HG03342 (cell line): ENCODE results near the gene TSACC.
"Not testable (repeated sequence)": the region's sequence is repeated elsewhere in the genome, so short reads cannot be mapped to it uniquely, and the experiment has no call there.

Experiments
- ATAC-seq: cut with Tn5 transposase; IDR thresholded peaks from one replicate; pipeline ENCODE4 v1.9.1; 2021; ENCODE audit warnings: mild to moderate bottlenecking, moderate library complexity; ENCODE audit not compliant: unreplicated experiment

Gene TSACC

GRCh38 chr1:156338180-156338976 lies at the start of gene TSACC, which contains the start of gene CCT3:
TSS of gene TSACC (plus strand) at chr1:156338526. CDS start at chr1:156339758, 1,232 bp downstream.
TSS of gene CCT3 (minus strand) at chr1:156338292. CDS start at chr1:156338184, 108 bp downstream.
- peak; percentile 87 for ATAC-seq

GRCh38 chr1:156289857-156290256 lies 48.5 kb upstream of the TSACC start:
- ATAC-seq, result no peak

DNA sequence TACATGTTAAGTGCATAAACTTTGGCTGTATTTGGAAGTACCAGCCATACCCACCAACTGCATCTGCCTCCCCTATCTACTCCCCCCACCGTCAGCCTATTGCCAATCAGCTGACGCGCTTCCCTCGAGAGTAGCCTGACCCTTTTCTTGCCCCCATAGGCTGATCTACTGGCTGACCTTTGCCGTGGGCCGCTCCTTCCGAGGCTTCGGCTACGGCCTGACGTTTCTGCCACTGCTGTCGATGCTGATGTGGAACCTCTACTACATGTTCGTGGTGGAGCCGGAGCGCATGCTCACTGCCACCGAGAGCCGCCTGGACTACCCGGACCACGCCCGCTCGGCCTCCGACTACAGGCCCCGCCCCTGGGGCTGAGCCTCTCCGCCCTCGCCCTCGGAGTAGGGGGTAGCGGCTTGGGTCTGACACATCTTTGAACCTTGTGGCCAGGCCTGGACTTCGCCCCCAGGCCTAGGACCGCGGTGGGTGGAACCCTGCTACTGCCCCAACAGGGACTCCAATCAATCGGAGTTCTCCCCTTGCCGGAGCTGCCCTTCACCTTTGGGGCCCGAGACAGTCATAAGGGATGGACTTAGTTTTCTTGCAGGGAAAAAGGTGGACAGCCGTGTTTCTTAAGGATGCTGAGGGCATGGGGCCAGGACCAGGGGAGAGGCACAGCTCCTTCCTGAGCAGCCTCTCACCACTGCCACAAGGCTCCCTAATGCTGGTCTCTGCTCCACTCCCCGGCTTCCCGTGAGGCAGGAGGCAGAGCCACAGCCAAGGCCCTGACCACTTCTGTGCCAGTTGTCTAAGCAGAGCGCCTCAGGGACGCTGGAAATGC lies 46.9 kb upstream of the TSACC start:
- no peak for ATAC-seq

DNA sequence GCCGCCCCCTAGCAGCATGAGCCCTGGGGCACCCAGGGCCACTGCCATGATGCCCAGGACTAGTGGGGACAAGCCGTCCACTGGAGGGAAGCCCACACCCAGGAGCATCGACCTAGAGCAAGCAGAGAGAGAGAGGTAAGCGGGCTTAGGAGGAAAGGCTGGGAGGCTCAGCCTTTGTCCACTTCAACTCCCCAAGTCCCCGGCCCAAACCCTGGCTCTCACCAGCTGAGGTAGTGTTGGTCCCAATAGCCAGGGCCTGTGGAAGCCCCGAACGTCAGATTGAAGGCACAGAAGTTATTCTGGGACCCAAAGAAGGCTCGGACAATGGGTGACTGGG lies 45.3 kb upstream of the TSACC start:
- no peak for ATAC-seq

- no peak for ATAC-seq
Measured at GRCh38 chr1:156293895-156294294, 44.4 kb upstream of the TSACC start.

DNA sequence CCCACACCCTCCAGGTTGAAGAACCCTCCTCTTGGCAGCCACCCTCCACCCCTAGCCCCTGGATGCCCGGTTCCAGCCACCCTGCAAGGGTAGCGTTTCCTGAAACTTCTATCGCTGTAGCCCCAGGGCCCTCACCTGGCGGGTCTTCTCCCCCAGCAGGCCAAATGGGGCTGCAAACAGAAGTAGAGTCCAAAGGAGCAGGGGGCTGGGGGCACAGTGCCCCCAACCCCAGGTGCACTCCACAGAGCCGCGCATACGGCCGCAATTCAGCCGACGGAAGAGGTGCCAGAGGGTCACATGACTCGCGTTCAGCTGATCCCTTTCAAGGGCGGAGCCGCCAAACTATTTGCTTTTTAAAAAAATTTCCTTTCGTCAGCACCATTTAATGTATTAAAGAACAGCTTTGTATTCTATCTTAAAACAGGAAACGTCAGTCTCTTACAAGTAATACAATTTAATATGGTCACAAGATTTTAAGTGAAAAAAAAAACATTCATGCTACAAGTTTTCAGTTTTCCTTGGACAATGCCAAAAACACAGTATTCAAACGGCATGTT lies 42.9 kb upstream of the TSACC start, which contains the start of gene GLMP:
Gene GLMP, minus strand, starts transcription at position 289 of the 557 bp plus-strand sequence. Its CDS starts 34 bp downstream, at position 255.
- no peak for ATAC-seq

DNA sequence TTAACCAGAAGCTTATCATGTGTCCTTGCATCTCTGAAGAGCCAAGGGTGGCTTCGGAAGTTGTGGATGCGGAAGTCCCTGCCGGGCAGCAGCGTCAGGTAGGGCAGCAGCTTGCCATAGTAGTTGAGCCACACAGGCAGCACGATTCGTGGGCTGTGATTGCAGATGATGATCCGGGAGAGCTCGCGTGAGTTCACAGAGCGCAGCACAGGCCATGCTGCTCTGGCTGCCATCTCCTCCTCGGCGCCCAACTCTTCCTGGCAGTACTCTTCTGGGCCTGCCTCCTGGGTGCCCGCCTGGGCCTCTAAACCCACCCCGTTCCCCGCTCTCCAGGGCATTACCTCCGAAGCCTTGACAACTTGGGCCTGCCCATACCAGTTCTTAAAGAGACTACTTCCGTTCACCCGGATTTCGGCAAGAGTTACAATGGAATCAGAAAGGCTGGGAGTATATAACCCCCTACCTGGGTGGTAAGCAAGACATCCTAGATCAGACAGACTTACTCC lies 39.4 kb upstream of the TSACC start, which contains the start of gene VHLL:
Gene VHLL, minus strand, starts transcription at position 456 of the 506 bp plus-strand sequence. Its CDS starts 118 bp downstream, at position 338.
- no peak for ATAC-seq

DNA sequence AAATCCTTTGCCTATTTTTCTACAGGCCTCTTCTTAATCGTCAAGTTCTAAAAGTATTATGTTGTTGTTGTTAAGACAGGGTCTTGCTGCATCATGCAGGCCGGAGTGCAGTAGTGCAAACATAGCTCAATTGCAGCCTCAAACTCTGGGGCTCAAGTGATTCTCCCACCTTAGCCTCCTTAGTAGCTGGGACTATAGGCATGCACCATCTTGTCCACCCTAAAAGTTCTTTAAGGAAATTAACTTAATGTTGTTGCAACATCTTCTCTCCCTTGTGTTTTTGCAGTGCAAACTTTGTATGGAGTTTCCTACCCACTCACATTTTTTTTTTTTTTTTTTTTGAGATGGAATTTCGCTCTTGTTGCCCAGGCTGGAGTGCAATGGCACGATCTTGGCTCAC lies 35.1 kb upstream of the TSACC start:
- no peak for ATAC-seq

GRCh38 chr1:156305215-156305614 lies 33.1 kb upstream of the TSACC start:
- ATAC-seq, result no peak

GRCh38 chr1:156308078-156308477 lies 30.2 kb upstream of the TSACC start:
- no peak for ATAC-seq

DNA sequence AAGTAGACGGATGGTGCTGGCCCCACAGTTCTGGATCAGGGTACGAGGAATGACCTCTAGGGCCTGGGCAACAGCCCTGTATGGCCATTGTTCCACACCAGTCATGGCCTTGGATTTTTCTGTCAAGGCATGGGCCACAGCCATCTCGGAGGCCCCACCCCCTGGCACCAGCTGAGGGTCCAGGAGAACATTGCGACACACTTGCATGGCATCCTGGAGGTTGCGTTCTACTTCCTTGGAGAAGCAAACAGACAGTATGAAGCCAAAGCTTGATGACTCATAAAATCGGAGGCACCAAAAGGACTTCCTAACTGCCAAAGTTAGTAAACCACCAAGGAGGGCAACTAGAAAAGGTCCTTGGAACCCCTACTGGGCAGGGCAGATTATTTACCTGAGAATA lies 27.4 kb upstream of the TSACC start:
- no peak for ATAC-seq

DNA sequence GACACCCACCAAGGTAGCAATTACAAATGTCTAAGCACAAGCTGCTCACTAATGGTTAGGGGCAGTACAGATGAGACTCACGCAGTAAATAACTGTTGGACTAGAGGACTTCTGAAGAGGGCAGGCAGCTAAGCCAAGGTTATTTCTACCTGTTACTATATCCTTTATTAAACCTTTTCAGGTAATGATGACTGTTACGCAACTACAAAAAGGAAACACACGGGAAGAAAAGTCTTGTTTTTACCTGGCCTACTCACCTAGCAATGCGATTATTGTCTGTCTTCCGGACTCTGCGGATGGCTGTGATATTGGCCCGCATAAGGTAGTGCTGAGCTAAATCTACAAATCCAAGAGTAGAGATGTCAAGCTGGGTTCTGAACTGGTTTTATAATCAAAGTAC lies 21.4 kb upstream of the TSACC start:
- no peak for ATAC-seq

DNA sequence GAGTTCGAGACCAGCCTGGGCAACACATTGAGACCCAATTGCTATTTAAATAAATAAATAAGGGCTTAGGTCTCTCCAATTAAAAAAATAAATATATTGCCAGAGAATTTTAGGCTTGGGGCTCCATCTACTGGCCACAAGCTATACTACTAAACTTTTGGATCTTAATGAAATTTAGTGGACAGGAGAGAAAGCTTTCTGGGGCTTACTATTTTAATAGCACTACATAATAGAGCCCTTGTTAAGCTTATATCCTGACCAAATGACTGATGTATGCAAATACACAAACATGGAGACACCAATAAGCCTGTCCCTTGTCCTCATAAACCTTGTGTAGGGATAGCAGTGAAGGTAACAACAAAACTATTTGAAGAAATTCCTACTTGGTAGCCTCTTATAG lies 18.7 kb upstream of the TSACC start:
- no peak for ATAC-seq

DNA sequence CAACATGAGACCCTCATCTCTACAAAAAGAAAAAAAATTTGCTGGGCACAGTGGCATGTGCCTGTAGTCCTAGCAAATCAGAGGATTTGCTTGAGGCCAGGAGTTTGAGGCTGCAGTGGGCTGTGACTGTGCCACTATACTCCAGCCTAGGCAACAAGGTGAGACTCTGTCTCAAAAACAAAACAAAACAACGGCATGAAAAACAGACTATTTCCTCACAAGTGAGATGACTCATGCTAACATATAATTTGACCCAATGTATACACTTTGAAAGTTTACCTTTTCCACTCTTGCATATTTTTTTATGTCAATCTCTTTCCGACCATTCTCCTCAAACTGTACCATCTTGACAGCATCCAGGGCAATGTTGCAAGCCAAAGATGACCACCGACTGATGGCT lies 17.8 kb upstream of the TSACC start:
- no peak for ATAC-seq

- ATAC-seq, result not testable (repeated sequence)
Measured at GRCh38 chr1:156323179-156323578, 15.1 kb upstream of the TSACC start.

GRCh38 chr1:156336242-156336641 lies 2.1 kb upstream of the TSACC start:
- ATAC-seq, result no peak

GRCh38 chr1:156337052-156337887 lies 1.1 kb upstream of the TSACC start:
- ATAC-seq, result no peak

GRCh38 chr1:156337888-156338179 lies 492 bp upstream of the TSACC start:
- no peak for ATAC-seq

- ATAC-seq, result no peak
Measured at GRCh38 chr1:156342166-156342955, 4.0 kb downstream of the TSACC start.

- ATAC-seq, result no peak
Measured at GRCh38 chr1:156344409-156344808, 6.1 kb downstream of the TSACC start.
